Retina (tissue), 1 donor: ENCODE measurements around the gene AFTPH.

Experiments
- DNase-seq: peaks from one replicate; pipeline ENCODE4 v3.0.0-alpha.2; 2016

Gene AFTPH

GRCh38 chr2:64542071-64543007 lies 18.2 kb downstream of the AFTPH start:
- DNase-seq: no peak

DNA sequence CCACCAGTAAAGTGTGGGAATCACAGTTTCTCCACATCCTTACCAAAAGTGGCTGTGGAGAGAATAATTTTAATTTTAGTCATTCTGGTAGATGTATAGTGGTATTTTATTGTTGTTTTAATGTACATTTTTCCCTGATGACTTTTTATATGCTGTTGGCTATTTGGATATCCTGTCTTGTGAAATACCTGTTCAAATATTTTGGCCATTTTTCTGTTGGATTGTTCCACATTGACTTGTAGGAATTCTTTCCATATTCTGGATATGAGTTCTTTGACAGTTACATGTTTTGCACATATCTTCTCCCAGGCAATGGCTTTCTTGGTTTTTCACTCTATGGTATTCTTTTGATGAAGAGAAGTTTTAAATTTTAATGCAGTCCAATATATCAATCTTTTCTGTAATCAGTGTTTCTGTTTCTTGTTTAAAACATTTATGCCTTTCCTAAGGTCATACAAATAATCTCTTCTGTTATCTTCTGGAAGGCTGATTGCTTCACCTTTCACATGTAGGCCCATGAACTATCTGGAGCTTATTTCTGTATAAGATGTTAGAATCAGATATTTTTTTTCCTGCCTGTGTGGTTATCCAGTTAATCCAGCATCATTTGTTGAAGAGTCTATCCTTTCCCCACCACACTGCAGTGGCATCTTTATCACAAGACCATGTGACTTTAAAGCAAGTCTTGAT lies 19.0 kb downstream of the AFTPH start:
- DNase-seq: no peak

GRCh38 chr2:64548761-64549160 lies 24.6 kb downstream of the AFTPH start:
- DNase-seq: peak; percentile 42

GRCh38 chr2:64550042-64550441 lies 25.9 kb downstream of the AFTPH start:
- no peak for DNase-seq

DNA sequence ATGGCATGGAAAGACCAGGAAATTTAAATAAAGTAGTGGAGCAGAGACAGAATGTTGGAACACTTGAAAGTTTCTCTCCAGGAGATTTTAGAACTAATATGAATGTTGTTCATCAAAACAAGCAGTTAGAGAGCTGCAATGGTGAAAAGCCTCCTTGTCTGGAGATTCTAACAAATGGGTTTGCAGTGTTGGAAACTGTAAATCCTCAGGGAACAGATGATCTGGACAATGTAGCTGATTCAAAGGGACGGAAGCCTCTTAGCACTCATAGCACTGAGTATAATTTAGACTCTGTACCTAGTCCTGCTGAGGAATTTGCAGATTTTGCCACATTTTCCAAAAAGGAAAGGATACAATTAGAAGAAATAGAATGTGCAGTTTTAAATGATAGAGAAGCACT lies 27.7 kb downstream of the AFTPH start:
- DNase-seq: no peak

GRCh38 chr2:64554117-64554516 lies 30.0 kb downstream of the AFTPH start:
- no peak for DNase-seq

DNA sequence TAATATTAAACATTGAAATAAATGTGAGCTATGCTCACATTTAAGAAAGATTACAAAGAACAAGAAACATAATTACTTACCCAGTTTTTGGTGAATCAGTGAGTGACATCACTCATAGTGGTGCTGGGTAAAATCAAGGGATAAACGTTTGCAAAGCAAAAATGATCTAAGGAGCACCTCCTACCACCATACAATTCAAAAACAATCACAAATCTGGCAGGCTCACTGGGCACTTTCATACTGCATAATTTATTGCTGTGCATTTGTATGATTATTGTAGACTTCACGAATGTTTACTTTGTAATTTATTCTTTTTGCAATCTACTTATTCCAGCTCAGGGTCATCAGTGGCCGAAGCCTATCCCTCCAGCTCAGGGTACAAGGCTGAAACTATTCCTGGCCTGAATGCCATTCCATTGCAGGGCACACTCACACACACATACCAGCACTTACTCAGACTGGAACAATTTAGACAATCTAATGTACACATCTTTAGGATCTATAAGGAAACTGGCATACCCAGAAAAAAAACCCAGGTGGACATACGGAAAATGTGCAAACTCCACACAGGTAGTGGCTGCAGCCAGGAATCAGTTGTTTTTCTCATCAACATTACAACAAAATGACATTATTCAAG lies 34.4 kb downstream of the AFTPH start:
- DNase-seq: no peak

DNA sequence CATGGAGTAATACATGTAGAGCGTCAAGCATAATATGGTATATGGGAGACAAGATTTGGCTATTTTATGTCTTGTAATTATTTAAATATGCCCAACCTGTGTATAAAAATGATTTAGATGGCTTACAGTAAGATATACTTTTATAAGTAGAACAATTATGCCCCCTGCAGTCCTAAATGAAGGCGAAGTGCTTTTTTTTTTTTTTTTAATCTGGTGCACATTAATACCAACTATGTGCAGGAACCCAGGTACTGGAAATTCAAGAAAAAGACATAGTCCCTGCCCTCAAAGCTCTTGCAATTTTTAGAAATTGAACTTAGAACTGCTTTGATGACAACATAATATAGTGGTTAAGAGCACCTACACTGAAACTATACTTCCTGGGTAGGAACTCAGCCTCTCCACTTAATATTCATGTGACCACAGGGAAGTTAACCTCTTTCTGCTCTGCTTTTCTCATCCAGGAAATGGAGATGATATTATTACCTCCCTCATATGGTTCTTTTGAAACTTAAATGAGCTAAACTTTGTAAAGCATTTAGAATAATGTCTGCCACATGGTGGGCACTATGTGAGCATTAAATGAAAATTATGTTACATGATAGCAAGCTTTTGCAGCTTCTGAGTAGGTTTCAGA lies 38.1 kb downstream of the AFTPH start:
- no peak for DNase-seq

GRCh38 chr2:64563436-64563938 lies 39.4 kb downstream of the AFTPH start:
- DNase-seq: no peak

GRCh38 chr2:64565949-64566710 lies 42.0 kb downstream of the AFTPH start:
- no peak for DNase-seq

DNA sequence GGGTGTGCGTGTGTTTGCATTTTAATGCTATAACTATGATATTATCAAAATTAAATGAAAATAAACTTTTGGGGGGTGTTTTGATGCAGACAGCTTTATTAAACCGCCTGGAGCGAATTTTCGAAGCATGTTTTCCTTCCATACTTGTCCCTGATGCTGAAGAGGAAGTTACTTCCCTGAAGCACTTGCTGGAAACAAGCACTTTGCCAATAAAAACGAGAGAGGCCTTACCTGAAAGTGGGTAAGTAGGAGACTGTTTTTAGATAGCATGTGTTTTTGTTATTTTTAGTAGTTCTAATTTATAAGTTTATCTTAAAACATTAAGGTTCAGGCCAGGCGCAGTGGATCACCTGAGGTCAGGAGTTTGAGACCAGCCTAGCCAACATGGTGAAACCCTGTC lies 43.3 kb downstream of the AFTPH start:
- no peak for DNase-seq

DNA sequence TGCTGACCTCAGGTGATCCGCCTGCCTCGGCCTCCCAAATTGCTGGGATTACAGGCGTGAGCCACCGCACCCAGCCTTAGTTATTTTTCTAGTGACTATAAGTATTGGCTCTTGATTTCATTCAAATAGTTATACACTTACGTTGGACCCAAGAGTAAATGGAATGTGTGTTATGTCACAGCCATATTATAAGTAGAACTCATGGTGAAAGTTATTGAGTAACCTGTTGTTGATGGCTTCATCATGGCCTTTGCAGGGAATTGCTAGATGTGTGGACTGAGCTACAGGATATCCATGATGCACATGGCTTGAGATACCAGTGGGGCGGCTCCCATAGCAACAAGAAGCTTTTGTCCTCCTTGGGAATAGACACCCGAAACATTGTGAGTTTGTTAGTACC lies 44.7 kb downstream of the AFTPH start:
- DNase-seq: no peak

GRCh38 chr2:64574871-64575270 lies 50.7 kb downstream of the AFTPH start:
- DNase-seq: no peak

DNA sequence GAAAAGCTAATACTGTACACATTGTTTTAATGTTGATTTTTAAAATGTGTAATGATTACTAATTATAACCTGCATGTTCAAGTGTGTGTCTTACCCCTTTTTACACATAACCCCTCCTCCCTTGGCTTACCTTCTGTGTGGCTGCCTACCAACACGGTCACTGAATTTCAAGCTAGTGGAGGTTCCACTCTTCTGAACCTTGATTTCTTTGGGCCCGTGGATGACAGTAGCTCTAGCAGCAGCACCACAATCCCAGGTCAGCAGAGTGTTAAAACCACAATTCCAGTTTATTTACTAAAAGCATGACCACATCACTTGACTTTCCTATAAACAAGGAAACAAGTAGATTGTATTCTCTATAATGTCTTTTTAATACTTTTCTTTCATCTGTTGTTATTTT lies 56.9 kb downstream of the AFTPH start:
- DNase-seq: no peak

DNA sequence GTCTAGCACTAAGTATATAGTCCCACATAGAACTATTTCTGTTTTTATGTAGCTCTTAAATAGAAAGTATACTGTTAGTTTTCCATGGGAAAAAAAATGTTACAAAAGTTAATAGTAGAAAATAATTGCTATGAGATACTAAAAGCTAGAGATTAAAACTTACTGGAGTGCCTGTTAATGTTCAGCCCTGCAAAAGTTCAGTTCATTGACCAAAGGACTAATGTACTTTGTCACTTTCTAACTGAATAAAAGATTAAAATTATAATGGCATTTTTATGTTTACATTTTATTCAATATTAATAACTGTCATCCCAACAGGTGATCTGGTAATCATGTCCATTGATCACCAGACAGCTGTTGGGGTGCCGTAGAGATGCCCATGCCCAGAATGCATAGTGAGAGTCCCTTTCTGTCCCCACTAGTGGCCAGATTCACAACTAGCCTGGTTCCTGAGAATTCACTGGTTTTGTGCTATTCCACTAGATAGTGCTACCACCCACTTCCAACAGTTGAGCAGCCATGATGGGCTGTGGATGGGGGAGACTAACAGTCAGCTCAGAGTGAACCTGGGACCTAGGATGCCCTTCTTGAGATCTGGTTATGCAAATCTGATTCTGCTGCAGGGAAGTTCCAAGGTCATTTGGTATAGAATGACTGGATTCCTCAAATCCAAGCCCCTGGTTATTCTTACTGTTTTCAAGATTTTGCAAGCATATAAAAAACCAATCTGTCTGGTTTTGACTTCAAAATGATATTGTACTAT lies 57.8 kb downstream of the AFTPH start:
- DNase-seq: no peak

- no peak for DNase-seq
Measured at GRCh38 chr2:64582774-64583340, 58.7 kb downstream of the AFTPH start.

GRCh38 chr2:64586054-64586453 lies 61.9 kb downstream of the AFTPH start:
- DNase-seq: no peak

GRCh38 chr2:64586883-64587481 lies 62.9 kb downstream of the AFTPH start:
- DNase-seq: peak; percentile 38

DNA sequence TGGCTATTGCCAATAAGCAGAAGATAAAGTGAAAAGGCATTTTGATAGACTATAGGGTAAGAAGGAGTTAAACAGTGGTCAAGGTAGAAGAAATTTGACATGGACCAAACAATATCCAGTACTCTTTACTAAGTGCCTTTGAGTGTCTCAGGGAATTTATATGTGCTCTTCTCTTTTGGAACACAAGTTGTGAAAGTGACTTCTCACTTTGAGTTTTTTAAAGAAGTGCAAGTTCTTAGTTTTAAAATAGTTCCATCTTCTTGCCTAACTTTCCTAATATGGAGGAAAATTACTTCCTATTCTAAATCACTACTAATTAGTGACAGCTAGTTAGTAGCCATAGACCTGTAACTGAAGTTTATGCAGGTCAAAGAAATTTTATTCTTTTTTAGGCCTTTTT lies 63.4 kb downstream of the AFTPH start:
- no peak for DNase-seq

DNA sequence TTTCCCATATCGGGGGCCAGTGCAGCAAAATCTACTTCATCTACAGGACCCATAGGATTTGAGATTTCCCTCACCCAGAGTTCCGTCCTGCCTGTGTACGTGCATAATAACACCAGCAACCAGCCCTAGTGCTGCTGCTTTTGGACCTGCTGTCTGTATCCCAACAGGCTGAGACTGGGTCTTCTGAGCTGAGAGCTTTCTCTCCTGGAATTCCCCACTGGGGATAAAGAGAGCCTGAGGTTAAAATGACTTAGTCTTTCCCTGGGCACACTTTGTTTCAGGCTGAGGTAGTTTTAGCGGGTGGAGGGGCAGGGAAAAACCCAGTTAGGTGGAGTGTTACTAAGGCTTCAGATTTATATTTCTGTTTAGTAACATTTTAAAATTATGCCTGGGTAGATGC lies 67.1 kb downstream of the AFTPH start:
- no peak for DNase-seq
